Measurements from ENCODE around the gene CACNG4. TPM values are rescaled to one million over a fixed set of nuclear protein-coding genes. Genes with fewer than 3 reads are reported as not detected.

CACNG4 gene
- total RNA-seq, 4 donors from 2014 or later, result 0.21 to 3.9 (median 0.26) TPM; not detected in 1

DNA sequence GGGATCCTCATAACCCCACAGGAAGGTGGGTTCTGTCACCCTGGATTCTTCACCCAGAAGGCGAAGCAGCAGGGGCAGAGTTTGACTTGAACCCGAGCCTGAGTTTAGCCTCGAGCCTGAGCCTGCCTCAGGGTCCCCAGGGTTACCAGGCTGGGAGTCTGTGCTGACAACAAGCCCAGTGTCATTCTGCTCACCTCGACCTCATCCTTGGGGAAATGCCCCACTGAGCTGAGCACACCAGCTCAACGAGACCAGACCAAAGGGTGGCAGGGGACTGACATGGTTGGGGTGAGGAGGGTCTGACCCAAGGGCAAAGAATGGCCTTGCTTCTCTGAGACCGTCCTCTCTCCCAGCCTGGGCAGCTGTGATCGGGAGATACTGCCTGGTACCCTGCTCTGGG is 20.2 kb downstream of the CACNG4 start:
- H3K27me3 ChIP-seq, result no peaks in the 10 kb centered on the region
- no peaks in the 10 kb centered on the region for H3K36me3 ChIP-seq
- H3K4me1 ChIP-seq, result no peaks in the 10 kb centered on the region
- no peaks in the 10 kb centered on the region for H3K9me3 ChIP-seq
- intact Hi-C loops (cut with DNase I; ENCODE audit: low total_unique reads), result no loop called here
- H3K27ac ChIP-seq, result no peak overlapping the region
- no peak overlapping the region for H3K4me3 ChIP-seq
- TF ChIP-seq POLR2A (IDR thresholded peaks at IDR 0.05), result no peak
- TF ChIP-seq CTCF (IDR thresholded peaks at IDR 0.05), result no peak
- DNase-seq, result no peak

DNA sequence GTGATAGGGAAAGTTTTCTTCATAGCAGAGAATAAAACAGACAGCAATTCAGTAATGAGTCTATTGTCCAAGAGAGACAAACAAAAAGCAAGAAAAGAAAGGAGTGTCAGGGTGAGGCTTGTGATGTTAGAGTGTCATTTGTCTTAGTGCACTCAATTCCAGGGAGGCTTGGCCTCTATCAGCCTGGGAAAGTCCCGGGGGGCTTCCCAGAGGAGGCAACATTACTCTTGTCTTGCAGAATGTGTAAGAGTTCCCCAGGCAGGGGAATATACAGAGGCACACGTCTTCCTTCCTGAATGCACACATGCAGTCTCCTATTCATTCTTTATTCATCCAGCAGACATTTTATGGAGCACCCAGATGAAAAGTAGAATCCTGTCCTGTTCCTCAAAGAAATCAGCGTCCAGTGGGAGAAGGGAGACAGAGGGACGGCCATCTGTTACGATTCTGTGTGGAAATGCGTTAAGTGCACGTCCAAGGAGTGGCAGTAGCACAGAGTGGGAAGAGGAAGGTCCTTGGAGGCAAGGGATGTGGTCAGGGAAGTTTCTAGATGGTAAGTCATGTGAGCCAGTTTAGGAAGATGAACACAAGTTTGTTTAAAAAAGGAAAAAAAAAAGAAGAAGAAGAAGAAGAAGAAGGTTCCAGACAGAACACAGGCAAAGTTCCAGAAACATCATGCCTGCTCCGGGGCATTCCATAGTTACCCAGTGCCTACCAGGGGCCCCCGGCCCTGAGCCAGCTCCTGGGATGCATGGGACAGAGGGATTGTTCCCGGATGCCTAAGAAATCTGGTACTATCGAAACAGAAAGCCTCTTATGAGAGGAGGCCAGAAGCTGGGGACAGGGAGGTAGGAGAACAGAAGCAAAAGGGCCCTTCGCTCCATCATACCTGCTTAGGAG is 21.1 kb downstream of the CACNG4 start:
- no peaks in the 10 kb centered on the region for H3K4me1 ChIP-seq
- H3K27me3 ChIP-seq, result no peaks in the 10 kb centered on the region
- no peak overlapping the region for H3K27ac ChIP-seq
- intact Hi-C loops (cut with DNase I; ENCODE audit: low total_unique reads), result no loop called here
- H3K36me3 ChIP-seq, result no peaks in the 10 kb centered on the region
- TF ChIP-seq POLR2A (IDR thresholded peaks at IDR 0.05) (no peak), CTCF (IDR thresholded peaks at IDR 0.05) (no peak)
- H3K4me3 ChIP-seq, result no peak overlapping the region
- DNase-seq, result no peak
- H3K9me3 ChIP-seq, result no peaks in the 10 kb centered on the region

DNA sequence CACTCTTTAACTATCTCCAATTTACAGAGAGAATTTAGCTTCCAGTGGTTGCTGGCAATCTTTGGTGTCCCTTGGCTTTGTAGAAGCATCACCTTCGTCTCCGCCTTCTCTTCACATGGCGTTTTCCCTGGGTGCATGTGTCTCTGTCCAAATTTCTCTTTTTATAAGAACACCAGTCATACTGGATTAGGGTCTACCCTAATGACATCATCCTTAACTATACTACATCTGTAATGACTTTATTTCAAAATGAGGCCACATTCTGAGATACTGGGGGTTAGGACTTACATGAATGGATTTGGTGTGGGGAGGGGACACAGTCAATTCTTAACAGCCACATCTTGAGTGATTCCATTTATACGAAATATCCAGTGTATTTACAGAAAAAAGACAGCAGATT is 22.2 kb downstream of the CACNG4 start:
- intact Hi-C loops (cut with DNase I; ENCODE audit: low total_unique reads), result no loop called here
- Histone ChIP-seq H3K4me1 (no peaks in the 10 kb centered on the region), H3K9me3 (no peaks in the 10 kb centered on the region), H3K27ac (no peak overlapping the region), H3K4me3 (no peak overlapping the region), H3K27me3 (no peaks in the 10 kb centered on the region), H3K36me3 (no peaks in the 10 kb centered on the region)
- DNase-seq, result no peak
- no peak for TF ChIP-seq POLR2A (IDR thresholded peaks at IDR 0.05)
- TF ChIP-seq CTCF (IDR thresholded peaks at IDR 0.05), result no peak

GRCh38 chr17:66987059-66987616 is 22.6 kb downstream of the CACNG4 start:
- TF ChIP-seq CTCF (IDR thresholded peaks at IDR 0.05), result no peak
- TF ChIP-seq POLR2A (IDR thresholded peaks at IDR 0.05), result no peak
- H3K4me1 ChIP-seq, result no peaks in the 10 kb centered on the region
- intact Hi-C loops (cut with DNase I; ENCODE audit: low total_unique reads), result no loop called here
- no peak overlapping the region for H3K4me3 ChIP-seq
- no peak overlapping the region for H3K27ac ChIP-seq
- H3K27me3 ChIP-seq, result no peaks in the 10 kb centered on the region
- no peaks in the 10 kb centered on the region for H3K9me3 ChIP-seq
- no peak for DNase-seq
- H3K36me3 ChIP-seq, result no peaks in the 10 kb centered on the region

- H3K27ac ChIP-seq, result no peak overlapping the region
- no peak overlapping the region for H3K4me3 ChIP-seq
- H3K36me3 ChIP-seq, result no peaks in the 10 kb centered on the region
- H3K4me1 ChIP-seq, result no peaks in the 10 kb centered on the region
- no peaks in the 10 kb centered on the region for H3K9me3 ChIP-seq
- H3K27me3 ChIP-seq, result no peaks in the 10 kb centered on the region
- DNase-seq, result no peak
- intact Hi-C loops (cut with DNase I; ENCODE audit: low total_unique reads), result no loop called here
- TF ChIP-seq POLR2A (IDR thresholded peaks at IDR 0.05) (no peak), CTCF (IDR thresholded peaks at IDR 0.05) (no peak)
These were observed 23.7 kb downstream of the CACNG4 start for GRCh38 chr17:66988069-66988798.

Measured in uterus (tissue), 4 donors.